Endothelial cell of hepatic sinusoid (primary cell): ENCODE measurements around the gene CALR.
"Not testable (repeated sequence)": the region's sequence is repeated elsewhere in the genome, so short reads cannot be mapped to it uniquely, and the experiment has no call there.

ENCODE experiments used
- in situ Hi-C: cut with HindIII; loops from 2 replicates; pipeline ENCODE4 v1.10.0; 2017; ENCODE audit warnings: low sequenced_read_pairs

The CALR gene

DNA sequence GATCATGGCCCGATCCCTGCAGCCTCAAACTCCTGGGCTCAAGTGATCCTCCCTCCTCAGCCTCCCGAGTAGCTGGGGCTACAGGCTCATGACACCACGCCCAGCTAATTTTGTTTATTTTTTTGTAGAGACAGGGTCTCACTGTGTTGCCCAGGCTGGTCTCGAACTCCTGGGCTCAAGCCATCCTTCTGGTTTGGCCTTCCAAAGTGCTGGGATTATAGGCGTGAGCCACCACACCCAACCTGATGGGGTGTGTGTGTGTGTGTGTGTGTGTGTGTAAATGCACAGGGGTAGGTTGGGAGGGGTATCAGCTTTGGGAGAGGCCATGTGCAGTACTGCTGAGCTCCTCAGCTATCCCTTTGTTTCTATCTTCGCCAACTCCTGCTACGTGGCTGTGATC is 37.7 kb downstream of the CALR start:
- in situ Hi-C loops, result not testable (repeated sequence)

DNA sequence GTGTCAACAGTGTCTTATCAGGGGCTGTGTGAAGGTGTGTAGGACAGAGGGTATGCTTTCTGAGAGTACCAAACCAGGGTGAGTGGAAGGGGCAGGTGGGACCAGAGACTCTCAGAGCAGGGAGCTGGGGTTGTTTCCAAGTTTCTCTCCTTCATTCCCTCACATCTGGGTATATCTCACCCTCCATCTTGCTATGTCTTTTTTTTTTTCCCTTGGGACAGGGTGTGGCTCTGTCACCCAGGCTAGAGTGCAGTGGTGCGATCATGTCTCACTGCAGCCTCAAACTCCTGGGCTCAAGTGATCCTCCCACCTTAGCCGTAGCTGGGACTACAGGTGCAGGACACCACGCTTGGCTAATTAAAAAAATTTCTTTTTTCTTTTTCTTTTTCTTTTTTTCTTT is 41.6 kb downstream of the CALR start:
- in situ Hi-C loops, result no loop called here

DNA sequence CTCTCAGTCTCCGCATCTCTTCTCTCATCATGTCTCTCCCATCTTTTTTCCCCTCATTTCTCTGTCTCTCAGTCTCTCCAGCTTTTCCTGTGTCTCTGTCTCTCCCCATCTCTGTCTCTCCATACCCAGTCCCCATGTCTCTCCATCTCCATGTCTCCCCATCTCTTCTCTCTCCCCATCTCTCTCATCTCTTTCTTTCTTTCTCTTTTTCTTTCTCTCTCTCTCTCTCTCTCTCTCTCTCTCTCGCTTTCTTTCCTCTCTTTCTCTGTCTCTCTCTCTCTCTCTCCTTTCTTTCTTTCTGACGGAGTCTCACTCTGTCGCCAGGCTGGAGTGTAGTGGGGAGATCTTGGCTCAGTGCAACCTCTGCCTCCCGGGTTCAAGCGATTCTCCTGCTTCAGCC is 44.2 kb downstream of the CALR start:
- in situ Hi-C loops, result no loop called here

DNA sequence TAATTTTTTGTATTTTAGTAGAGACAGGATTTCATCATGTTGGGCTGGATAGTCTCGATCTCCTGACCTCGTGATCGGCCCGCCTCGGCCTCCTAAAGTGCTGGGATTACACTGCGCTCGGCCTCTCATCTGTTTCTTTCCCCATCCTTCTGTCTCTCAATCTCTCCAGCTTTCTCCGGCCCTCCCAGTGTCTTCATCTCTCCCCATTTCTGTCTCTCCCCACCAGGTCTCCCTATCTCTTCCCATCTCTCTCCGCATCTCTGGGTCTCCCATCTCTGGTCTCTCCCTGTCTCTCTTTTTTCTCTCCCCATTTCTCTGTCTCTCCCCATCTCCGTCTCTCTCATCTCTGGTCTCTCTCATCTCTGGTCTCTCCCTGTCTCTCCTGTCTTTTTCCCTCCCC is 44.7 kb downstream of the CALR start:
- in situ Hi-C loops, result no loop called here

DNA sequence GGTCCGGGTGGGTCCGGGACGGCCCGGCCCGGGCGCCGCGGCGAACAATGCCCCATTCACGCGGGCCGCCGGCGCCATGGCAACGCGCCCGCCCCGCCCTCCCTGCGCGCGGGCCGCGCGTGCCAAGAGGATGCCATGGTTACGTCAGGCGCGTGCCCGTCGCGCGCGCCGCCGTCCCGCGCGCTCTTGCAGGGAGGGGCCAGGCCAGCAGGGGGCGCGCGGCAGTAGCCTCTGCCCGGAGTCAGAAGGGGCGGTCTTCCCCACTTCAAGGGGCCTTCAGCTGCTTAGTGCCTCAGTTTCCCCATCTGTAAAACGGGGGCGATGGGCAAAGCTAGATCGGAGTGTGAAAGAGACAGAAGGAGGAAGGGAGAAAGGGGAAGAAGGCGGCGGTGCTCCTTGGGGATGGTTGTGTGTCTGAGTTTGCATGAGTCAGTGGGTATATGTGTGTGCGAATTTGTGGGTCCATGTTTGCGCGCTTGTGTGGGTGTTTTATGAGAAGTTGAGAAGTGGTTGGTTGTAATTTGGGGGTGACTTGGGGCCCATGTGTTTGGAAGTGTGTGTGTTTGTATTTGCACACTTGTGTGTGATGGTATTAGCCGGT is 45.2 kb downstream of the CALR start:
- in situ Hi-C loops, result no loop called here

DNA sequence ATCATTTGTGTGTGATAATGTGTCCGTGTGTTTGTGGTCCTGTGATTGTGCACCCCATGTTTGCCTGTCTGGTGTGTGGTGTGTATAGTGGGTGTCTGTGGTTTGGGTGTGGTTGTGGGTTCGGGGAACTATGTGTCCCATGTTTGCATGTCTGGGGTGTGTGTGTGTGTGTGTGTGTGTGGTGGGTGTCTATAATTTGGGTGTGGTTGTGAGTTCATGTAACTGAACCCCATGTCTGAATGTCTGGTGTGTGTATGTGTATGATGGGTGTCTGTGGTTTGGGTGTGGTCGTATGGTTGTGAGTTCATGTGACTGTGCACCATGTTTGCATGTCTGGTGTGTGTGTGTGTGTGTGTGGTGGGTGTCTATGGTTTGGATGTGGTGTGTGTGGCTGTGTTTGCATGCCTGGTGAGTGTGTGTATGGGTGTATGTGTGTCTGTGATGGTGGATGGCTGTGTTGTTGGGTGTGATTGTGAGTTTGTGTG is 45.8 kb downstream of the CALR start:
- in situ Hi-C loops, result no loop called here

DNA sequence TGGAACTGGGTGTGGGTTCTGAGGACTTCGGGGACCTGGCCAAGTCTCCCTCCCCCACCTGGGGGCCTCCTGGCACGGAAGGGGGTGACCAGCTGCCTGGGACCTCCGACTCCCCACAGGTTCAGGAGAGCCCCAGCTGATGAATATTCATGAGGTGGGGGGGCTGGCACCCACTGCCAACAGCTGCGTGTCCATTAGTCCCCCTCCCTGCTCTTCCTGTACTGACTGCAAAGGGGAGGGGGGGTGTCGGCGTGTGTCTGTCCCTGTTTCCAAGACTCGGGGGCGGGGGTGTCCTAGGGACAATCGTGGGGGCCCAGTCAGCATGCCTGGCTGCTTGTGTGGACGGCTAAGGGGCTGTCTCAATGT is 46.3 kb downstream of the CALR start:
- in situ Hi-C loops, result no loop called here

DNA sequence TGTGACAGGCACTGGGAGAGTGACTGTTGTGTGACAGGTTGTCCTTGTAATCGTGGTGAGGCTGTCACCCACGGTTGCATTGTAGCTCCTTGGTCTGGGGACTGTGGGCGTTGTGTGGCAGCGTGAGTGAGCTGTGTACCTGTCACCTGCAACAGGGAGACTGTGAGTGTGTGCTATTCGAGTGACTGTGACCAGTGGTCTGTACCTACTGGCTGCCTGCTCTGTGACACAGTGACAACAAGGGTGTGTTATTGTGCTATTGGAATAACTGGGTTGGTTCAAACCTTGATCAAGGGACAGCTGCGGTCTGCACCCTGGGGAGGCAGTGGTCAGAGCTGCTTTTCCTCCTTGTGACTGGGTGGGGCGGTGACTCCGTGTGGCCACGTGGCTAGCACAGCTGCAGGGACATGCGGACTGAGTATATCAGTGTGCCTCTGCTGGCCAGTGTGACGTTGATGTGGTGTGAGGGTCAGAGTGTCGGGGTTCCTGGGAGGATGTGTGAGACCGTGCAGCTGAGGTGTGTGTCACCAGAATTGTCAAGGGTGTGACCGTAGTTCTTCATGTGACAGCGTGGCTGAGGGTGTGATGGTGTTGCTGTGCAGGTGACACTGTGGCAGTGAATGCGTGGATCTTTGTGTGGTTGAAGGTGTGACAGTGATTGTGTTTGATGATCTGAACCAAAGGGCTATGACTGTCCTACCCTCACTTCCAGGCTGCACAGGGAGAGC is 46.8 kb downstream of the CALR start:
- in situ Hi-C loops, result no loop called here

DNA sequence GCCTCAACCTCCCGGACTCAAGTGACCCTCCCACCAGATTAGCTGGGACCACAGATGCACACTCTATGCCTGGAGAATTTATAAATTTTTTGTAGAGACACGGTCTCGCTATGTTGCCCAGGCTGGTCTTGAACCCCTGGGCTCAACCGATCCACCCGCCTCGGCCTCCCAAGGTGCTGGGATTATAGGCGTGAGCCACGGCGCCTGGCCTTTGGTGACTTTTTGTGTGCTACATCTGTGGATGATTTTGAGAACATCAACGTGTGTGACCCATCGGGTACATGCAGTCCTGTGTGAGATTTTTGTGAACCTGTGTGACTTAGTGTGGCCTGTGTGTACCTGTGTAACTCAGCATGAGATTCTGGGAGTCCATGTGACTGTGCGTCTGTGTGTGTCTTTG is 48.3 kb downstream of the CALR start:
- in situ Hi-C loops, result no loop called here

DNA sequence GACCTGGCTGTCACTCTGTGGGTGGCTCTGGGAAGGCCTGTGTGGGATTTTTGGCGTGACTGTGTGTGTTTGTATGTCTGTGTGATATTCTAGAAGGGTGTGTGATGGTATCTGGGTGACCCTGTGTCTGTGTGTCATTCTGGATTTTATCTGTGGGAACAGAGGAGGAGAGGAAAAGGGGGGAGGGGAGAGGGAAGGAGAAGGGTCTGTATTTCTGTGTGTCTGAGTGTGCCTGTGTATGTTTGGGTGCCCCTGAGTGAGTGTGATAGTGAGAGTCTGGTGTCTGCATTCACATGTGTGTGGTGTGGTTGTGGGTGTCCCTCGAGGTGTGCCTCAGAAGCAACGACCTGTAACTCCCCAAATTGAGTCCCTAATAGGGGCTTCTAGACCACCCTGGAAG is 48.8 kb downstream of the CALR start:
- in situ Hi-C loops, result no loop called here

DNA sequence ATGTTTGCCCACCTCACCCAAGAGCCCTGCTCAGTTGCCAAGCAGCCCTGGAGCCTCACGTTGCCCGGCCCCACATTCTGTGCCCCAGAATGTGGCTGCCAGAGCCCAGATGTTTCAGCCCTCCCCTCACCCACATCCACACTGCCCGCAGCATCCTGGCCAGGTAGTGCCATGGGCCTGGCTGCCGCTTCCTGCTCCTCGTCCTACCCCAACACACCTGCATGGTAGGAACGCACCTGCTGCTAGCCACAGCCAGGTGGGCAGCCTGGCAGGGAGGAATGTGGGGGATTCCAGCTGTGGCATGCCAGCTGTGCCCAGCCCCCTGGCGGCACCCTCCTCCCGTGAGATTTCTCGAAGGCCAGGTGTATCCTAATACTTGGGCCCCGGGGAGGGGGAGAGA is 49.4 kb downstream of the CALR start:
- in situ Hi-C loops, result no loop called here

DNA sequence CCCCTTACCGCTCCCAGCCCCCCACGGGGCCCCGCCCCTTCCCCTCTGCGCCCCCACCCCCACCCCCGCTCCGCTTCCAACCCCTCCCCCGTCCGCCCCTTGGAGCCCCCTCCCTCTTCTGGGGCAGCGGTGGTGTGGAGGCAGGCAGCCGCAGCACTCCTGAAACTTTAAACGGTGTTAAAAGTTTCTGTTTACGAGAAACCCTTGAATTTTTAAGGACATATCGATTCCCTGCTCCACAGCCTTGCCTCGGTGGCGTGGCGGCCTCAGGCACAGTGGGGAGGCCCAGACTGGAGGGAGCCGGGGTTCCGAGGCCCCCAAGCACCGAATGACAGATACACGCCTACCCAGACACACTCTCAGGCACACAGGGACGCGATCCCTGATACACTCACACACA is 52.0 kb downstream of the CALR start:
- in situ Hi-C loops, result no loop called here

DNA sequence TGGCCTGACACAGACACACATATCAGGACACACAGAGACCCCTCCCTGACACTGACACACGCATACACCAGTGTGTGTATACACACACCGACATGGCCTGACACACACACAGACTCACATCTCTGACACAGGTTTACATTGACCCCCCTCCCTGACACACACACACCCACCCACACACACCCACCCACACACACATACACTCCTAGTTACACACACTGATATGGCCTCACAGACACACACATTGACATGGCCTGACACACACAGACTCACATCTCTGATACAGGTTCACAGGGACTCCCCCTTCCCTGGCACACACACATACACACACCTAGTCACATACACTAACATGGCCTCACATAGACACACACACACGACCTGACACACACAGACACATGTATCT is 52.4 kb downstream of the CALR start:
- in situ Hi-C loops, result no loop called here

DNA sequence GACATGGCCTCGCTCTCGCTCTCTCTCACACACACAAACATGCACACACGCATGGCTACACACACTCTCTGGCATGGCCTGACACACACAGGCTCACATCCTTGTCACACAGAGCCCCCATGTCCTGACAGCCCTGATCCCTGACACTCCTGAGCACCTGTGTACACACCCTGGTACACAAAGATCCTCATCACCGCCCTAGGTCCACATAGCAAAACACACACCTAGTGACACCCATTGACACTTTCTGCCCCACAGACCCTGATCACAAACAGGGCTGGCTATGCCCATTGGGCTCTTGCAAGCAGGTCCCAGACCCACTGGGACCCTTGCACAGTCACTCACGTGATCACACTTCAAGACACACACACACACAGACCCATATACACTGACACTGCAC is 52.9 kb downstream of the CALR start:
- in situ Hi-C loops, result no loop called here

DNA sequence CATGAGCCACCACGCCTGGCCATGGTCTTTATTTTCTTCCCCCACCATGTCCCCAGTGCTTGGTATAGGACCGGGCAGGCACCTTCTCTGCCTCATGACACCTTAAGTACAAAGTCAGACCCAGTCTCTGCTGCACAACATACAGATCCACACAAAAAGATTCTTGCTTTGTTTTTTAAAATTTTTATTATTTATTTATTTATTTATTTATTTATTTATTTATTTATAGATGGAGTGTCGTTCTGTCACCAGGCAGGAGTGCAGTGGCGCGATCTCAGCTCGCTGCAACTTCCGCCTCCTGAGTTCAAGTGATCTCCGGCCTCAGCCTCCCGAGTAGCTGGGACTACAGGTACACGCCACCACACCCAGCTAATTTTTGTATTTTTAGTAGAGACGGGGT is 54.3 kb downstream of the CALR start:
- in situ Hi-C loops, result no loop called here

DNA sequence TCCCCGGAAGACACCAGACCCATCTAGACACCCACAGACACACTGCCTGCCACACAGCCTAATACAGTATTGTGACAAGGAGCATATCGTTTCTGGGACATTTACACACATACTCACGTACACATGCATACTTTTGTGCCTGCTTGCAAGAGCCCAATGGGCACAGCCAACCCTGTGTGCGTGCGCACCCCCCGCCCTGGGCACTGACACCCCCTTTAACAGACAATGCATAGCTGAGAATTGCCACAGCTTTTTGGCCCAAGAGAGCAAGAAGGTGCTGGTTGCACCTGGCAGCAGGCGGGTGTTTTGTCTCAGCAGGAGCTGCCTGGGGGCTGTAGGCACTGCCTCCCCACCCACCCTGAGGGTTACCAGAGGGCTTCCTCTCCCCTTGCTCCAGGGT is 55.2 kb downstream of the CALR start:
- in situ Hi-C loops, result no loop called here
